HepG2 (cell line): ENCODE measurements around the gene GNB3. TPM values are rescaled to one million over a fixed set of nuclear protein-coding genes. Genes with fewer than 3 reads are reported as not detected.
A peak's percentile ranks its signal among the peaks of the same experiment; 100 is the strongest.

ENCODE experiments used
- DR1 ChIP-seq: sonication (generic); formaldehyde crosslinking; IDR thresholded peaks from 2 replicates; pipeline ENCODE4 v1.8.0; 2021; ENCODE audit warnings: mild to moderate bottlenecking, missing genetic modification reagents, inconsistent platforms
- E2F2 ChIP-seq: sonication (generic); formaldehyde crosslinking; IDR thresholded peaks from 2 replicates; pipeline ENCODE4 v1.4.0; 2020; ENCODE audit warnings: missing genetic modification reagents, borderline replicate concordance
- GPBP1L1 ChIP-seq: sonication (generic); formaldehyde crosslinking; IDR thresholded peaks from 2 replicates; pipeline ENCODE4 v1.5.0; 2020; ENCODE audit warnings: mild to moderate bottlenecking, missing genetic modification reagents
- KDM6A ChIP-seq: IDR thresholded peaks from 2 replicates; pipeline ENCODE4 v1.6.1; 2016; ENCODE audit warnings: low read depth
- KLF11 ChIP-seq: IDR thresholded peaks from 2 replicates; pipeline ENCODE4 v1.6.1; 2016; ENCODE audit warnings: missing compliant biosample characterization
- KLF6 ChIP-seq: IDR thresholded peaks from 2 replicates; pipeline ENCODE4 v1.8.0; 2016; ENCODE audit warnings: missing biosample characterization, missing genetic modification reagents
- MAZ ChIP-seq, 2 experiments: sonication (generic) in 1 of 2; formaldehyde crosslinking in 1 of 2; IDR thresholded peaks; 2 replicates each; pipeline versions ENCODE4 v1.5.0 to v1.6.1; 2012 to 2020; ENCODE audit warnings: low read depth in 2 of 2, mild to moderate bottlenecking in 2 of 2, borderline replicate concordance in 1 of 2, improper control_type of control experiment in 1 of 2, low read length in 1 of 2, missing genetic modification reagents in 1 of 2, moderate library complexity in 1 of 2
- MXI1 ChIP-seq: IDR thresholded peaks from 3 replicates; pipeline ENCODE4 v1.6.1; 2012; ENCODE audit warnings: low read depth, low read length, inconsistent platforms, borderline replicate concordance
- PBX2 ChIP-seq: IDR thresholded peaks from 2 replicates; pipeline ENCODE4 v1.6.1; 2016; ENCODE audit warnings: control low read depth
- POLR2A ChIP-seq, 2 experiments: IDR thresholded peaks; 2 replicates each; pipeline ENCODE4 v1.6.1; 2011; ENCODE audit warnings: low read depth in 2 of 2, low read length in 2 of 2, mild to moderate bottlenecking in 1 of 2, moderate library complexity in 1 of 2; ENCODE audit not compliant: insufficient read depth in 1 of 2
- TAF15 ChIP-seq: fragments of 200-400 bp; formaldehyde crosslinking; IDR thresholded peaks from one replicate; pipeline ENCODE4 v1.6.1; 2018; ENCODE audit warnings: mild to moderate bottlenecking, low read depth, low read length; ENCODE audit not compliant: poor library complexity, severe bottlenecking
- TGIF2 ChIP-seq: IDR thresholded peaks from 2 replicates; pipeline ENCODE4 v1.6.1; 2016; ENCODE audit warnings: control low read depth, missing compliant biosample characterization
- THAP9 ChIP-seq: sonication (generic); formaldehyde crosslinking; IDR thresholded peaks from 2 replicates; pipeline ENCODE4; 2020; ENCODE audit warnings: missing genetic modification reagents, mild to moderate bottlenecking, borderline replicate concordance
- ZNF10 ChIP-seq: sonication (generic); formaldehyde crosslinking; IDR thresholded peaks from 2 replicates; pipeline ENCODE4 v1.4.0; 2020; ENCODE audit warnings: mild to moderate bottlenecking, low read depth, missing genetic modification reagents, borderline replicate concordance
- ZNF354B ChIP-seq: sonication (generic); formaldehyde crosslinking; IDR thresholded peaks from 2 replicates; pipeline ENCODE4 v1.8.0; 2022; ENCODE audit warnings: mild to moderate bottlenecking, missing genetic modification reagents
- ZNF513 ChIP-seq: sonication (generic); formaldehyde crosslinking; conservative IDR thresholded peaks from 2 replicates; pipeline ENCODE4 v1.5.0; 2020; ENCODE audit warnings: missing genetic modification reagents
- ZNF557 ChIP-seq: sonication (generic); formaldehyde crosslinking; IDR thresholded peaks from 2 replicates; pipeline ENCODE4 v1.4.0; 2020; ENCODE audit warnings: missing genetic modification reagents
- ZNF589 ChIP-seq: sonication (generic); formaldehyde crosslinking; conservative IDR thresholded peaks from 2 replicates; pipeline ENCODE4 v1.8.0; 2022; ENCODE audit warnings: mild to moderate bottlenecking, moderate library complexity, missing genetic modification reagents
- ZNF615 ChIP-seq: sonication (generic); formaldehyde crosslinking; IDR thresholded peaks from 2 replicates; pipeline ENCODE4 v1.5.0; 2020; ENCODE audit warnings: mild to moderate bottlenecking, missing genetic modification reagents, borderline replicate concordance
- polyA plus RNA-seq, 8 experiments: library from polyadenylated mRNA; depleted of rRNA in 3 of 8; stranded (reverse) in 7 of 8; unstranded in 1 of 8; fragments of >200 nt; fragmentation: Illumina TruSeq in 4 of 8; extraction: Trizol in 4 of 8; gene quantifications; 2 replicates each; pipeline versions ENCODE4 v1.2.1 to v1.2.3, GENCODE V29; 2011 to 2016; ENCODE audit warnings: low read depth in 4 of 8, missing spikeins in 1 of 8, mixed read lengths in 1 of 8; ENCODE audit not compliant: insufficient read depth in 1 of 8
- total RNA-seq, 5 experiments: library from RNA; depleted of rRNA; stranded (reverse); fragments of >200 nt; fragmentation: Illumina TruSeq; extraction: Trizol; gene quantifications; 2 replicates each; pipeline ENCODE4 v1.2.3, GENCODE V29; 2016; ENCODE audit warnings: low read depth in 1 of 5

The GNB3 gene
- total and polyA plus RNA-seq, 2 of the 13 experiments (the other 11 are each of a cell fraction or from before 2014, with no cell fraction given) = 1.3 to 3.6 TPM

GRCh38 chr12:6869049-6870021 lies 28.6 kb downstream of the GNB3 start (continued):
- TF ChIP-seq MAZ (IDR thresholded peaks at IDR 0.05; ENCODE audit: borderline replicate concordance, low read depth, low read length) (no peak), MAZ (CRISPR knock-in tag; IDR thresholded peaks at IDR 0.05; ENCODE audit: low read depth) (0 out of 2 replicates have a peak, but pooled peaks have one; percentile 31), MXI1 (peak; percentile 45; the same call in 1 of the 3 replicates), ZNF354B (CRISPR knock-in tag) (no peak), ZNF557 (CRISPR knock-in tag) (no peak), PBX2 (CRISPR knock-in tag) (no peak), ZNF513 (CRISPR knock-in tag) (no peak), KLF11 (no peak), KDM6A (CRISPR knock-in tag) (no peak), TAF15 (no peak), KLF6 (CRISPR knock-in tag) (no peak), GPBP1L1 (CRISPR knock-in tag) (no peak), POLR2A (IDR thresholded peaks at IDR 0.05; ENCODE audit: insufficient read depth in 1 of 2, low read depth in 2 of 2, low read length in 2 of 2) (no peak), E2F2 (CRISPR knock-in tag) (no peak), DR1 (CRISPR knock-in tag) (no peak), THAP9 (CRISPR knock-in tag) (peak; percentile 29; the same call in 1 of the 2 replicates), ZNF589 (no peak), ZNF615 (no peak), TGIF2 (CRISPR knock-in tag) (0 out of 2 replicates have a peak, but pooled peaks have one; percentile 16), ZNF10 (CRISPR knock-in tag) (no peak)
